Measurements from ENCODE around the gene FKBP11. TPM values are rescaled to one million over a fixed set of nuclear protein-coding genes. Genes with fewer than 3 reads are reported as not detected.

Gene FKBP11
- total and polyA plus RNA-seq, 2 of the 13 experiments (the other 11 are each of a cell fraction or from before 2014, with no cell fraction given) = 15.5 to 19.4 TPM

DNA sequence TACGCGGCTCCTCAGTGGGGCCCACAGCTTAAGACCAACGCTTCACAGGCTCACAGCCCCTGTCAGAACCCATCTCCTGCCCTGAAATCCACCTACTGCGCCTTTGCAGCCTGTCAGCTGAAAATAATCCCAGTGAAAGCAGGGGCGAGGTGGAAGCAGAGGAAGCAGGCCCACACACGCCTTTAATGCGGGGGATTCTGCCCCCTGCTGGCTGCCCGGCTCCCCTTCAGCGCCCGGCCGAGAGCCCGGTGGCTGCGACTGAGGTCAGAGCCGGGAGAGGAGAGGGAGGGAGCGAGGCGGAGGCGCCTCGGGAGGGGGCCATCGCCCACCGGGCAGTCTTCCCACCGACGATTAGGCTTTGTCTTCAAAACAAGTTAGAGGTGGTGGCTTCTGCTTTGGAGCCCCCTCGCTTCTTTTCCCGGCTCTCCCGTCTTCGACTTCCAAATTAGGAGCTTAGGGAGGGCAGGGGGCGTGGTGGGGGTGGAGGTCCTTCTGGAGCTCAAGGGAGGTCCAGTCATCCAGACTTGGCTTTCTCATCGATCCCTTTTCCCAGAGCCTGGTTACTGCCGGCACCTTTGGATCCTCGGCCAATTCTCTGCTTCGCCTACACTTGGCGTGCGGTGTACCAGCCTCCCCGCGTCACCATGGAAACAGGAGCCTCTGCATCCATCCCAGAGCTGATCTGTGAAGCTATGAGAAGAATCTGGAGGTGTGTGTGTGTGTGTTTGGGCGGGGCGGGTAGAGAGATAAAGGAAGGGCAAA is 34.5 kb downstream of the FKBP11 start (continued):
- TF ChIP-seq SOX6 (IDR thresholded peaks at IDR 0.05) (no peak), SOX6 (CRISPR knock-in tag; IDR thresholded peaks at IDR 0.05) (peak; percentile 55), ZNF564 (CRISPR knock-in tag; IDR thresholded peaks at IDR 0.05) (no peak), ELF3 (CRISPR knock-in tag; IDR thresholded peaks at IDR 0.05) (0 out of 2 replicates have a peak, but pooled peaks have one; percentile 33), ZFP36 (IDR thresholded peaks at IDR 0.05; ENCODE audit: borderline replicate concordance, low read depth, low read length, partially characterized antibody) (no peak), ESRRA (CRISPR knock-in tag; IDR thresholded peaks at IDR 0.05; ENCODE audit: low read depth) (0 out of 2 replicates have a peak, but pooled peaks have one; percentile 27), ZMYM3 (CRISPR knock-in tag; IDR thresholded peaks at IDR 0.05) (0 out of 2 replicates have a peak, but pooled peaks have one; percentile 14), GZF1 (CRISPR knock-in tag; IDR thresholded peaks at IDR 0.05) (no peak), THYN1 (CRISPR knock-in tag; IDR thresholded peaks at IDR 0.05; ENCODE audit: borderline replicate concordance, low read depth) (no peak), RAD21 (CRISPR knock-in tag; IDR thresholded peaks at IDR 0.05) (peak; percentile 96), ZEB1 (IDR thresholded peaks at IDR 0.05; ENCODE audit: insufficient replicate concordance, low read depth) (no peak), TFDP2 (CRISPR knock-in tag; IDR thresholded peaks at IDR 0.05) (no peak), ATF7 (IDR thresholded peaks at IDR 0.05) (no peak), ATF7 (CRISPR knock-in tag; IDR thresholded peaks at IDR 0.05) (no peak), KAT8 (CRISPR knock-in tag; IDR thresholded peaks at IDR 0.05) (peak; percentile 61), SIX1 (CRISPR knock-in tag; IDR thresholded peaks at IDR 0.05; ENCODE audit: borderline replicate concordance) (0 out of 2 replicates have a peak, but pooled peaks have one; percentile 29), ERF (CRISPR knock-in tag; IDR thresholded peaks at IDR 0.05) (peak; percentile 54), ZFX (CRISPR knock-in tag; IDR thresholded peaks at IDR 0.05; ENCODE audit: low read depth) (peak; percentile 80), ZNF263 (CRISPR knock-in tag; IDR thresholded peaks at IDR 0.05) (no peak), SMC3 (IDR thresholded peaks at IDR 0.05; ENCODE audit: low read length) (peak; percentile 77), ETV5 (CRISPR knock-in tag; IDR thresholded peaks at IDR 0.05; ENCODE audit: borderline replicate concordance) (peak; percentile 27; the same call in 1 of the 2 replicates), NFIB (CRISPR knock-in tag; IDR thresholded peaks at IDR 0.05; ENCODE audit: borderline replicate concordance) (no peak), XBP1 (CRISPR knock-in tag; IDR thresholded peaks at IDR 0.05) (no peak), GABPB1 (CRISPR knock-in tag; IDR thresholded peaks at IDR 0.05) (peak; percentile 59; the same call in 1 of the 2 replicates), TEAD3 (CRISPR knock-in tag; optimal IDR thresholded peaks at IDR 0.05; ENCODE audit: borderline replicate concordance) (peak; percentile 44), ZSCAN22 (CRISPR knock-in tag; IDR thresholded peaks at IDR 0.05) (no peak), ZSCAN31 (CRISPR knock-in tag; IDR thresholded peaks at IDR 0.05; ENCODE audit: low read depth) (0 out of 2 replicates have a peak, but pooled peaks have one; percentile 36), MXD3 (CRISPR knock-in tag; IDR thresholded peaks at IDR 0.05) (0 out of 2 replicates have a peak, but pooled peaks have one; percentile 27), ISL2 (CRISPR knock-in tag; IDR thresholded peaks at IDR 0.05) (0 out of 2 replicates have a peak, but pooled peaks have one; percentile 30)
- TF ChIP-seq, protein P1, sequence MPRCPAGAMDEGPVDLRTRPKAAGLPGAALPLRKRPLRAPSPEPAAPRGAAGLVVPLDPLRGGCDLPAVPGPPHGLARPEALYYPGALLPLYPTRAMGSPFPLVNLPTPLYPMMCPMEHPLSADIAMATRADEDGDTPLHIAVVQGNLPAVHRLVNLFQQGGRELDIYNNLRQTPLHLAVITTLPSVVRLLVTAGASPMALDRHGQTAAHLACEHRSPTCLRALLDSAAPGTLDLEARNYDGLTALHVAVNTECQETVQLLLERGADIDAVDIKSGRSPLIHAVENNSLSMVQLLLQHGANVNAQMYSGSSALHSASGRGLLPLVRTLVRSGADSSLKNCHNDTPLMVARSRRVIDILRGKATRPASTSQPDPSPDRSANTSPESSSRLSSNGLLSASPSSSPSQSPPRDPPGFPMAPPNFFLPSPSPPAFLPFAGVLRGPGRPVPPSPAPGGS (CRISPR knock-in tag; IDR thresholded peaks at IDR 0.05) = no peak
